Erythroblast (primary cell): ENCODE measurements around the gene NFKB2.

ENCODE experiments used
- GATA1 ChIP-seq: IDR thresholded peaks from 2 replicates; pipeline ENCODE4 v1.6.1; 2011; ENCODE audit warnings: low read depth, mild to moderate bottlenecking, control low read depth, low read length, moderate library complexity
- POLR2A ChIP-seq: IDR thresholded peaks from 2 replicates; pipeline ENCODE4 v1.6.1; 2011; ENCODE audit warnings: mild to moderate bottlenecking, low read length

DNA sequence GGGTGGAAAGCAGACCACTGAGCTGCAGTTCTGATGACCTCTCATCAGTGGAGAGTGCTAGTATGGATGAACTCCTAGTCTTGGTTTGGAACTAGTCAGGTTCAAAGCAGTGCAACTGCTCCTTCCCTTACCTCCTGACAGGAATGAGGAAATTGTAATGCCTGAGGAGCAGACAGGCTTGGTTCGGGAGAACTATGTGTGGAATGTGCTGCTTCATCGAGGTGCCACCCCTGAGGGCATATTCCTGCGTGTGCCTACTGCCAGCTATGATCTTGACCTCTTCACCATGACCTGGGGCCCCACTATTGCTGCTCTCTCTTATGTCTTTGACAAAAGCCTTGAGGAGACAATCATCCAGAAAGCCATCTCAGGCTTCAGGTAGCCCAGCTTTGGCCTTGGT, 27.4 kb upstream of the NFKB2 start:
- TF ChIP-seq POLR2A, result no peak
- no peak for TF ChIP-seq GATA1
